Endodermal cell (in vitro differentiated cells): ENCODE data around the gene METAP1. TPM values are rescaled to one million over a fixed set of nuclear protein-coding genes. Genes with fewer than 3 reads are reported as not detected.
A peak's percentile ranks its signal among the peaks of the same experiment; 100 is the strongest.

Source experiments
- DNase-seq: peaks from one replicate; pipeline ENCODE4 v3.0.0-alpha.2; 2017
- H3K27ac ChIP-seq: 2 replicates; pipeline ENCODE4 v1.5.1; 2013; ENCODE audit warnings: mild to moderate bottlenecking, low read depth, low read length, moderate library complexity
- H3K27me3 ChIP-seq: 2 replicates; pipeline ENCODE4 v1.6.1; 2013; ENCODE audit warnings: mild to moderate bottlenecking, low read length, moderate library complexity; ENCODE audit not compliant: insufficient read depth, control insufficient read depth, poor library complexity, severe bottlenecking
- H3K36me3 ChIP-seq: 2 replicates; pipeline ENCODE4 v1.7.0; 2013; ENCODE audit warnings: mild to moderate bottlenecking, low read length, moderate library complexity; ENCODE audit not compliant: control insufficient read depth, insufficient read depth
- H3K4me1 ChIP-seq: one replicate; pipeline ENCODE4 v1.7.0; 2013; ENCODE audit warnings: low read length; ENCODE audit not compliant: control insufficient read depth, insufficient read depth
- H3K4me3 ChIP-seq: 2 replicates; pipeline ENCODE4 v1.5.1; 2013; ENCODE audit warnings: mild to moderate bottlenecking, low read length, moderate library complexity
- H3K9ac ChIP-seq: 2 replicates; pipeline ENCODE4 v1.6.1; 2013; ENCODE audit warnings: mild to moderate bottlenecking, low read length, moderate library complexity; ENCODE audit not compliant: poor library complexity, severe bottlenecking; ENCODE audit errors: extremely low read depth
- H3K9me3 ChIP-seq: 2 replicates; pipeline ENCODE4 v1.6.1; 2013; ENCODE audit warnings: mild to moderate bottlenecking, low read length, moderate library complexity; ENCODE audit not compliant: control insufficient read depth
- H3K27ac Mint-ChIP-seq: 2 replicates; pipeline ENCODE4 v1.8.0; 2020; ENCODE audit warnings: mixed read lengths
- H3K27me3 Mint-ChIP-seq: 2 replicates; pipeline ENCODE4 v1.8.0; 2021; ENCODE audit warnings: mild to moderate bottlenecking, mixed read lengths; ENCODE audit not compliant: insufficient read depth
- H3K36me3 Mint-ChIP-seq: 2 replicates; pipeline ENCODE4 v1.8.0; 2020; ENCODE audit warnings: low read depth, mixed read lengths
- H3K4me1 Mint-ChIP-seq: 2 replicates; pipeline ENCODE4 v1.8.0; 2020; ENCODE audit warnings: mixed read lengths
- H3K4me3 Mint-ChIP-seq: 2 replicates; pipeline ENCODE4 v1.8.0; 2020; ENCODE audit warnings: mild to moderate bottlenecking, moderate library complexity, mixed read lengths
- H3K9me3 Mint-ChIP-seq: 2 replicates; pipeline ENCODE4 v1.8.0; 2020; ENCODE audit warnings: mild to moderate bottlenecking, mixed read lengths
- CTCF ChIP-seq: fragments of 200-600 bp; sonication (generic); conservative IDR thresholded peaks from 2 replicates; pipeline ENCODE4 v1.5.0; 2021; ENCODE audit warnings: antibody characterized with exemption, mild to moderate bottlenecking
- WGBS, 2 experiments: methylation state at CpG; one replicate each; pipeline versions ENCODE4 v1.1.5 to v1.1.7; 2013; ENCODE audit warnings: missing lambda C conversion rate in 2 of 2, mixed read lengths in 1 of 2; ENCODE audit not compliant: insufficient coverage in 1 of 2, insufficient read length in 1 of 2; 5-methylcytosine and 5-hydroxymethylcytosine counted together
- total RNA-seq, 2 donors: library from RNA; stranded (reverse); fragmentation: NEBNext Ultra II Directional in 1 of 2; extraction: Animal tissue kit (Norgen Biotek cat#: 25700) in 1 of 2; gene quantifications; 2 replicates in 1 of 2; 3 replicates in 1 of 2; pipeline ENCODE4 v1.2.1, GENCODE V29; 2021

METAP1 gene
- total RNA-seq, 2 donors from 2014 or later = 51.0 to 53.0 TPM

- Histone ChIP-seq H3K9me3 (no peaks in the 10 kb centered on the region), H3K36me3 (no peaks in the 10 kb centered on the region), H3K4me1 (peaks cover 8% of the 10 kb centered on the region), H3K27ac (no peak overlapping the region), H3K4me3 (no peak overlapping the region), H3K27me3 (no peaks in the 10 kb centered on the region), H3K9ac (no peak overlapping the region)
- no peaks in the 10 kb centered on the region for H3K9me3 Mint-ChIP-seq
- H3K27me3 Mint-ChIP-seq = no peaks in the 10 kb centered on the region
- no peak overlapping the region for H3K4me3 Mint-ChIP-seq
- TF ChIP-seq CTCF = no peak
- no peak for DNase-seq
- H3K27ac Mint-ChIP-seq = peak overlapping the region; percentile 33
- peaks cover 43% of the 10 kb centered on the region for H3K4me1 Mint-ChIP-seq
- H3K36me3 Mint-ChIP-seq = peaks cover 3% of the 10 kb centered on the region
- 77% methylated on average over 2 of the region's 3 CpGs; no CpG with 5 or more reads in 1 of the 2 experiments for WGBS, 2 experiments
Observed at GRCh38 chr4:99002279-99002678, 6.8 kb downstream of the METAP1 start.

GRCh38 chr4:99008051-99008450, 12.5 kb downstream of the METAP1 start:
- H3K4me3 Mint-ChIP-seq = no peak overlapping the region
- H3K27me3 Mint-ChIP-seq = no peaks in the 10 kb centered on the region
- peaks cover 13% of the 10 kb centered on the region for H3K36me3 ChIP-seq
- H3K4me1 Mint-ChIP-seq = peaks cover 36% of the 10 kb centered on the region
- no peaks in the 10 kb centered on the region for H3K27me3 ChIP-seq
- no peak overlapping the region for H3K27ac Mint-ChIP-seq
- H3K9me3 Mint-ChIP-seq = peaks cover 35% of the 10 kb centered on the region
- H3K36me3 Mint-ChIP-seq = peaks cover 33% of the 10 kb centered on the region
- no peak overlapping the region for H3K27ac ChIP-seq
- 90 to 100% methylated on average over 1 to 2 of the region's 2 CpGs for WGBS, 2 experiments
- no peak for DNase-seq
- peaks cover 41% of the 10 kb centered on the region for H3K9me3 ChIP-seq
- H3K4me3 ChIP-seq = no peak overlapping the region
- no peak overlapping the region for H3K9ac ChIP-seq
- TF ChIP-seq CTCF = no peak
- no peaks in the 10 kb centered on the region for H3K4me1 ChIP-seq

DNA sequence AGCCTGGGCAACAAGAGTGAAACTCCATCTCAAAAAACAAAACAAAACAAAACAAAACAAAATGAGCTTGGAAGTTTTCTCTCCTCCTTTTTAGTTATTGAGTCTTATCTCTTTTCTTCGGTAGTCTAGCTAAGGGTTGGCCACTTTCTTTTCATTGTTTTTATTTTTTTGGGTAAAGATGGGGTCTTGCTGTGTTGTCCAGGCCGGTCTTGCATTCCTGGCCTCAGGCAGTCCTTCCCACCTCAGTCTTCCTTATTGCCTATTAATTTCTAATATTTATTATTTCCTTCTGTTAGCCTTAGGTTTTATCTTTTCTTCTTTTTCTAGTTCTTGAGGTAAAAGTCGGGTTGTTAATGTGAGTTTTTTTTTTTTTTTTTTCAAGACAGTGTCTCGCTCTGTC, 16.4 kb downstream of the METAP1 start:
- Mint-ChIP-seq H3K4me3 (no peak overlapping the region), H3K36me3 (peaks cover 45% of the 10 kb centered on the region), H3K9me3 (peaks cover 35% of the 10 kb centered on the region), H3K4me1 (peaks cover 19% of the 10 kb centered on the region), H3K27ac (no peak overlapping the region), H3K27me3 (no peaks in the 10 kb centered on the region)
- DNase-seq = no peak
- Histone ChIP-seq H3K9me3 (peaks cover 48% of the 10 kb centered on the region), H3K9ac (no peak overlapping the region), H3K36me3 (peaks cover 32% of the 10 kb centered on the region), H3K4me3 (no peak overlapping the region), H3K27me3 (no peaks in the 10 kb centered on the region), H3K4me1 (no peaks in the 10 kb centered on the region), H3K27ac (no peak overlapping the region)
- no peak for TF ChIP-seq CTCF
- WGBS, 2 experiments = 73 to 100% methylated on average over 1 to 4 of the region's 4 CpGs
